RWPE2 (cell line): ENCODE data around the gene DENND4A.
A peak's percentile ranks its signal among the peaks of the same experiment; 100 is the strongest.

Experiments used
- ATAC-seq: fragments of 200-7000 bp; cut with Tn5 transposase; 3 replicates; pipeline ENCODE4 v1.9.1; 2021; ENCODE audit warnings: low read depth
- DNase-seq: peaks from one replicate; pipeline ENCODE4 v3.0.0-alpha.2; 2020; ENCODE audit warnings: low spot score
- H3K27ac ChIP-seq: fragments of 450-650 bp; 2 replicates; pipeline ENCODE4 v1.5.1; 2017; ENCODE audit warnings: mild to moderate bottlenecking; ENCODE audit not compliant: poor library complexity, severe bottlenecking
- H3K27me3 ChIP-seq: fragments of 250-450 bp; sonication (Bioruptor Pico); 2 replicates; pipeline ENCODE4 v1.5.1; 2021; ENCODE audit warnings: mild to moderate bottlenecking, moderate library complexity; ENCODE audit not compliant: insufficient read depth, poor library complexity, severe bottlenecking
- H3K36me3 ChIP-seq: fragments of 250-450 bp; sonication (Bioruptor Pico); 2 replicates; pipeline ENCODE4 v1.5.1; 2020; ENCODE audit warnings: low read depth, mild to moderate bottlenecking, moderate library complexity
- H3K4me1 ChIP-seq: fragments of 250-450 bp; sonication (Bioruptor Pico); 2 replicates; pipeline ENCODE4 v1.5.1; 2021; ENCODE audit warnings: mild to moderate bottlenecking, moderate library complexity; ENCODE audit not compliant: insufficient read depth, poor library complexity, severe bottlenecking
- H3K4me3 ChIP-seq: fragments of 250-450 bp; sonication (Bioruptor Pico); 2 replicates; pipeline ENCODE4 v1.5.1; 2021; ENCODE audit warnings: mild to moderate bottlenecking, moderate library complexity; ENCODE audit not compliant: severe bottlenecking
- H3K9me3 ChIP-seq: fragments of 250-450 bp; sonication (Bioruptor Pico); 2 replicates; pipeline ENCODE4 v1.5.1; 2021; ENCODE audit warnings: mild to moderate bottlenecking, moderate library complexity; ENCODE audit not compliant: severe bottlenecking
- CTCF ChIP-seq: fragments of 450-650 bp; IDR thresholded peaks from one replicate; pipeline ENCODE4 v1.5.1; 2017; ENCODE audit warnings: mild to moderate bottlenecking, moderate library complexity; ENCODE audit not compliant: poor library complexity, severe bottlenecking

Gene DENND4A

GRCh38 chr15:65610871-65611718 lies 181.0 kb downstream of the DENND4A start, which contains the start of gene INTS14:
Gene INTS14, minus strand, starts transcription at chr15:65611131. Its CDS starts 3,751 bp downstream, at chr15:65607380.
- H3K4me3 ChIP-seq = peak within 1 kb of the TSS; percentile 70
- peak; percentile 96 for TF ChIP-seq CTCF

More at GRCh38 chr15:65610871-65611718, 181.0 kb downstream of the DENND4A start, which contains the start of gene INTS14:
- DNase-seq (peak; percentile 99), ATAC-seq (peak; percentile 98)
- peak within 1 kb of the TSS; percentile 64 for H3K27ac ChIP-seq
- no peaks in the 10 kb centered on the region for H3K27me3 ChIP-seq
- peaks cover 5% of the 10 kb centered on the region for H3K4me1 ChIP-seq
- H3K9me3 ChIP-seq = no peaks in the 10 kb centered on the region
- peaks cover 12% of the 10 kb centered on the region for H3K36me3 ChIP-seq
